Loucy (cell line): ENCODE results near the gene IER5.

ENCODE experiments used
- H2AFZ ChIP-seq: fragments of 200-600 bp; sonication (generic); 2 replicates; pipeline ENCODE4 v1.6.0; 2016; ENCODE audit warnings: antibody characterized with exemption, mild to moderate bottlenecking, low read length, moderate library complexity
- H3F3A ChIP-seq: fragments of 200-600 bp; 2 replicates; pipeline ENCODE4 v1.6.0; 2016; ENCODE audit warnings: antibody characterized with exemption, low read depth, mild to moderate bottlenecking
- H3K27me3 ChIP-seq: fragments of 200-600 bp; sonication (generic); 2 replicates; pipeline ENCODE4 v1.6.1; 2014; ENCODE audit warnings: low read length, mild to moderate bottlenecking; ENCODE audit not compliant: insufficient read depth, poor library complexity, severe bottlenecking
- H3K36me3 ChIP-seq: fragments of 200-600 bp; sonication (generic); 2 replicates; pipeline ENCODE4 v1.6.1; 2016; ENCODE audit warnings: low read length; ENCODE audit not compliant: insufficient read depth
- H3K4me1 ChIP-seq: fragments of 200-600 bp; sonication (generic); 2 replicates; pipeline ENCODE4 v1.5.1; 2014; ENCODE audit warnings: low read length, mild to moderate bottlenecking; ENCODE audit not compliant: insufficient read depth, poor library complexity, severe bottlenecking
- H3K4me2 ChIP-seq: fragments of 200-600 bp; sonication (generic); 2 replicates; pipeline ENCODE4 v1.6.0; 2014; ENCODE audit warnings: antibody characterized with exemption, low read length, low read depth, mild to moderate bottlenecking; ENCODE audit not compliant: poor library complexity, severe bottlenecking
- H3K4me3 ChIP-seq: fragments of 200-600 bp; sonication (generic); 2 replicates; pipeline ENCODE4 v1.5.1; 2014; ENCODE audit warnings: low read length, mild to moderate bottlenecking, mixed read lengths; ENCODE audit not compliant: poor library complexity, severe bottlenecking
- H3K79me2 ChIP-seq: fragments of 200-600 bp; sonication (generic); 2 replicates; pipeline ENCODE4 v1.6.1; 2014; ENCODE audit warnings: low read length; ENCODE audit not compliant: insufficient read depth
- H3K9ac ChIP-seq: fragments of 200-600 bp; sonication (generic); 2 replicates; pipeline ENCODE4 v1.6.0; 2014; ENCODE audit warnings: mild to moderate bottlenecking, low read depth, low read length, moderate library complexity; ENCODE audit not compliant: poor library complexity, severe bottlenecking
- H3K9me2 ChIP-seq: fragments of 200-600 bp; sonication (generic); replicated peaks from 2 replicates; pipeline ENCODE4 v1.6.1; 2016; ENCODE audit warnings: low read depth, low read length, mixed read lengths
- H3K9me3 ChIP-seq: fragments of 200-600 bp; sonication (generic); 2 replicates; pipeline ENCODE4 v1.6.1; 2014; ENCODE audit warnings: mild to moderate bottlenecking, antibody characterized with exemption, low read length, low read depth; ENCODE audit not compliant: insufficient read depth
- H4K20me1 ChIP-seq: fragments of 200-600 bp; sonication (generic); 2 replicates; pipeline ENCODE4 v1.6.0; 2014; ENCODE audit warnings: antibody characterized with exemption, low read length, mild to moderate bottlenecking; ENCODE audit not compliant: insufficient read depth, poor library complexity, severe bottlenecking
- EZH2phosphoT487 ChIP-seq: fragments of 200-600 bp; IDR thresholded peaks from 2 replicates; pipeline ENCODE4 v1.6.1; 2018; ENCODE audit warnings: antibody characterized with exemption, mild to moderate bottlenecking, moderate library complexity, borderline replicate concordance
- TF ChIP-seq, protein P1 (sequence below): fragments of 200-600 bp; sonication (generic); conservative IDR thresholded peaks from 2 replicates; pipeline ENCODE4 v1.5.1; 2014; ENCODE audit warnings: mild to moderate bottlenecking, antibody characterized with exemption, low read length

The IER5 gene

DNA sequence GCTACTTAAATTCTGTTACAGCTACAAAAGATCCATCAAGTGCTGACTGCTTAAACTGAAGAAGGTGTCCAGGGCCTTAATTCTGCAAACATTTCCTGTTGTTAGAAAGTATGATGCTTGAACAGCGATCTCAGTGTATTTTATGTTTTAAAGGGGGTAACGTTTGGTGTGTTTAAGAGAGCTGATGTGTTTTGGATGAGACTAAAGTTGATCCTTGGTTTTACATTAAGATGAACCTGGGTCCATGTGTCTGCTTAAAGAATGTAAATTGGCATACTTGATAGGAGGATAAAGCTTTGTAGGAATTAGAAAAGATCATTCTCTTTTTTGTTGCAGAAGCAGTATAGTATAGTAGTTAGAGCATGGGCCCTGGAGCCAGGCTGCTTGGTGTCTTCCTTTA, 3.6 kb downstream of the IER5 start:
- Histone ChIP-seq H3K4me3 (peak overlapping the region; percentile 81), H2AFZ (no peak overlapping the region), H3K9me3 (no peaks in the 10 kb centered on the region), H3K4me2 (peak overlapping the region; percentile 97), H3K79me2 (peaks cover 67% of the 10 kb centered on the region), H3K4me1 (peaks cover 38% of the 10 kb centered on the region), H3F3A (no peaks in the 10 kb centered on the region), H4K20me1 (peaks cover 49% of the 10 kb centered on the region), H3K9ac (peak overlapping the region; percentile 80), H3K27me3 (no peaks in the 10 kb centered on the region), H3K36me3 (no peaks in the 10 kb centered on the region), H3K9me2 (no peaks in the 10 kb centered on the region)
- TF ChIP-seq, protein P1, sequence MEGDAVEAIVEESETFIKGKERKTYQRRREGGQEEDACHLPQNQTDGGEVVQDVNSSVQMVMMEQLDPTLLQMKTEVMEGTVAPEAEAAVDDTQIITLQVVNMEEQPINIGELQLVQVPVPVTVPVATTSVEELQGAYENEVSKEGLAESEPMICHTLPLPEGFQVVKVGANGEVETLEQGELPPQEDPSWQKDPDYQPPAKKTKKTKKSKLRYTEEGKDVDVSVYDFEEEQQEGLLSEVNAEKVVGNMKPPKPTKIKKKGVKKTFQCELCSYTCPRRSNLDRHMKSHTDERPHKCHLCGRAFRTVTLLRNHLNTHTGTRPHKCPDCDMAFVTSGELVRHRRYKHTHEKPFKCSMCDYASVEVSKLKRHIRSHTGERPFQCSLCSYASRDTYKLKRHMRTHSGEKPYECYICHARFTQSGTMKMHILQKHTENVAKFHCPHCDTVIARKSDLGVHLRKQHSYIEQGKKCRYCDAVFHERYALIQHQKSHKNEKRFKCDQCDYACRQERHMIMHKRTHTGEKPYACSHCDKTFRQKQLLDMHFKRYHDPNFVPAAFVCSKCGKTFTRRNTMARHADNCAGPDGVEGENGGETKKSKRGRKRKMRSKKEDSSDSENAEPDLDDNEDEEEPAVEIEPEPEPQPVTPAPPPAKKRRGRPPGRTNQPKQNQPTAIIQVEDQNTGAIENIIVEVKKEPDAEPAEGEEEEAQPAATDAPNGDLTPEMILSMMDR = no peak
- TF ChIP-seq EZH2phosphoT487 = no peak

DNA sequence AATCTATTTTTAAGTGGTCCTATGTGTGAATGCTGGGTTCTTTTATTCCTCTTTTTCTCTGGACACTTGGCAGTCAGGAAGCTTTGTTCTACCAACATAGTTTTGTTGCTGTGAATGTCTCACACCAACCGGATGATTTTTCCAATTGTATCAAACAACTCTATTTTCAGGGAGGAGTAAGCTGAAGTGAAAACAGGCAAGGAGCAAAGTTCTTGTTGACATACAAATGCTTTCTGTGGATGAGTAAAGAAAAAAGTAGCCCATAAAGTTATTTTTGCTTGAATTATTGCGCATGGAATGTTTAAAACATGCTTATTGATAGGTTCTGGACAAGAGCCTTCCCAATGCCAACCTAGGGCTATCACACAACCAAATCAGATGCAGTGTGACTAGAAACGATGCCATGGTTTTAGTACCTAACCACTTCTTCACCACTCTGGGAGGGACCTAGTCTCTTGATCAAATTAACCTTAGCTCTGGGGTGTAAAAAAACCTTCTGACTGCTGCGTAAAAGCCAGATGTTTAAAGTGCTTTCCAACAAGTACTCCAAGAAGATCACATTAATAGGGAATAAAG, 4.5 kb downstream of the IER5 start:
- H3K4me3 ChIP-seq = peak overlapping the region; percentile 81
- peaks cover 49% of the 10 kb centered on the region for H4K20me1 ChIP-seq
- no peak overlapping the region for H3K9ac ChIP-seq
- H2AFZ ChIP-seq = no peak overlapping the region
- peaks cover 31% of the 10 kb centered on the region for H3K4me1 ChIP-seq
- peak overlapping the region; percentile 97 for H3K4me2 ChIP-seq
- no peaks in the 10 kb centered on the region for H3F3A ChIP-seq
- no peaks in the 10 kb centered on the region for H3K9me3 ChIP-seq
- peaks cover 67% of the 10 kb centered on the region for H3K79me2 ChIP-seq
- H3K36me3 ChIP-seq = no peaks in the 10 kb centered on the region
- no peaks in the 10 kb centered on the region for H3K9me2 ChIP-seq
- H3K27me3 ChIP-seq = no peaks in the 10 kb centered on the region
- TF ChIP-seq, protein P1 = no peak
- no peak for TF ChIP-seq EZH2phosphoT487

DNA sequence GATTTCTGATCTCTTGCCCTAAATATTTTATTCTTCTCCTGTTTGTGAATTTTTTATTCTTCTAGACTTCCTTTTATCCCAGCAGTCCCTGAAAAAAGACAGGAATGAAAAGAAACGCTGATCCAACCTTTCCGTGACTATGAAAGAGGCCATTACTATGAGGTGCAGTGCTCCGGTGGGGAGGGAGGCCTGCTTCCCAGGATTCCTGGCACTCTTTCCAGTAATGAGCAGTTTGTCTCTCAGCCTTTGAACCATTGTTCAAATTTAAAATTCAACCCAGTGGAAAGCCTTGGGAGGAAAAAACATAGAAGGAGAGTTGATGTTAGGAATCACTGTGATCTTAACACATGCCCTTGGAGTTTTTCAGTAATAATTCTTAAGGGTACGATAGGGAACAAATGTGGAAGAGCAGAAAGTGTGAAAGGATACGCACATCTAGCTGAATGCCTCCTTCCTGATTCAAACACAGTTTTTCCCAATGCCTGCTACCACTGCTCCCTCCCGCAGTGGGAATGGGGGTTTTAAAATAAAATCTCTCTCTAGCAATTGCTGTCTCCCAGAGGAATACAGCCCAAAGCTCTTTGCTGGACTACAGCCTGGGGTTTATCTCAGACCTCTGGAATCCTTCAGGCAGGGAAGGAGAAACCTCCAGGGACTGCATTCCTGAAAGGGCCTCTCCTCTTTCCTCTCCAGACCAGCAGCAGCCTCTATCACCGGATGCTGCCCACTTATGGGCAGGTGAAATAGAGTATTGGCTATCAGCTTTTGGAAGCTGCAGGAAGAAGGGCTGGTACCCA, 6.1 kb downstream of the IER5 start:
- Histone ChIP-seq H3K79me2 (peaks cover 57% of the 10 kb centered on the region), H3K9me3 (no peaks in the 10 kb centered on the region), H3K27me3 (no peaks in the 10 kb centered on the region), H2AFZ (no peak overlapping the region), H3K4me2 (no peak overlapping the region), H3F3A (no peaks in the 10 kb centered on the region), H3K4me1 (peaks cover 32% of the 10 kb centered on the region), H3K9me2 (no peaks in the 10 kb centered on the region), H4K20me1 (peaks cover 43% of the 10 kb centered on the region), H3K9ac (no peak overlapping the region), H3K4me3 (no peak overlapping the region), H3K36me3 (no peaks in the 10 kb centered on the region)
- TF ChIP-seq EZH2phosphoT487 = no peak
- TF ChIP-seq, protein P1 = no peak
